CD4-positive, alpha-beta T cell treated with Interleukin-15 for 1 hour (primary cell): ENCODE data around the gene DEFB108B.
"Not testable (repeated sequence)": the region's sequence is repeated elsewhere in the genome, so short reads cannot be mapped to it uniquely, and the experiment has no call there.

Experiments used
- DNase-seq: peaks from one replicate; pipeline ENCODE4 v3.0.0-alpha.2; 2020

Gene DEFB108B

GRCh38 chr11:71821539-71821938 is 11.5 kb upstream of the DEFB108B start:
- not testable (repeated sequence) for DNase-seq

- DNase-seq, result not testable (repeated sequence)
Observed at GRCh38 chr11:71829247-71829646, 3.8 kb upstream of the DEFB108B start.

- not testable (repeated sequence) for DNase-seq
Observed at GRCh38 chr11:71829686-71830085, 3.3 kb upstream of the DEFB108B start.

GRCh38 chr11:71842720-71843119 is 9.7 kb downstream of the DEFB108B start:
- DNase-seq, result not testable (repeated sequence)

- not testable (repeated sequence) for DNase-seq
Observed at GRCh38 chr11:71843355-71843754, 10.4 kb downstream of the DEFB108B start.

GRCh38 chr11:71843858-71844257 is 10.9 kb downstream of the DEFB108B start:
- no peak for DNase-seq

- not testable (repeated sequence) for DNase-seq
Observed at GRCh38 chr11:71853895-71854294, 20.9 kb downstream of the DEFB108B start.

- DNase-seq, result not testable (repeated sequence)
Observed at GRCh38 chr11:71855880-71856279, 22.9 kb downstream of the DEFB108B start.

GRCh38 chr11:71860835-71861234 is 27.8 kb downstream of the DEFB108B start:
- not testable (repeated sequence) for DNase-seq

- DNase-seq, result peak; percentile 17
Observed at GRCh38 chr11:71863978-71864627, 31.1 kb downstream of the DEFB108B start.

GRCh38 chr11:71867209-71867608 is 34.2 kb downstream of the DEFB108B start:
- not testable (repeated sequence) for DNase-seq

GRCh38 chr11:71869931-71870330 is 36.9 kb downstream of the DEFB108B start:
- not testable (repeated sequence) for DNase-seq

GRCh38 chr11:71870661-71871060 is 37.7 kb downstream of the DEFB108B start:
- not testable (repeated sequence) for DNase-seq

GRCh38 chr11:71876262-71876661 is 43.3 kb downstream of the DEFB108B start:
- DNase-seq, result not testable (repeated sequence)

GRCh38 chr11:71878059-71878458 is 45.1 kb downstream of the DEFB108B start, which contains the start of gene DEFB131B:
TSS of gene DEFB131B (plus strand) at chr11:71878453. CDS start at chr11:71878453, 0 bp downstream.
- not testable (repeated sequence) for DNase-seq

GRCh38 chr11:71885806-71886205 is 52.8 kb downstream of the DEFB108B start:
- not testable (repeated sequence) for DNase-seq
